HG03342 (cell line): ENCODE results near the gene SLC12A8.
A peak's percentile ranks its signal among the peaks of the same experiment; 100 is the strongest.

Source experiments
- ATAC-seq: cut with Tn5 transposase; IDR thresholded peaks from one replicate; pipeline ENCODE4 v1.9.1; 2021; ENCODE audit warnings: mild to moderate bottlenecking, moderate library complexity; ENCODE audit not compliant: unreplicated experiment

The SLC12A8 gene

GRCh38 chr3:125118600-125118999 is 93.9 kb downstream of the SLC12A8 start:
- no peak for ATAC-seq

- ATAC-seq, result no peak
These were observed 94.8 kb downstream of the SLC12A8 start for GRCh38 chr3:125117631-125118191.

- no peak for ATAC-seq
These were observed 96.1 kb downstream of the SLC12A8 start for GRCh38 chr3:125116311-125117080.

GRCh38 chr3:125115640-125116039 is 96.9 kb downstream of the SLC12A8 start:
- ATAC-seq, result no peak

GRCh38 chr3:125112981-125113380 is 99.6 kb downstream of the SLC12A8 start:
- no peak for ATAC-seq

GRCh38 chr3:125110876-125111480 is 101.6 kb downstream of the SLC12A8 start:
- ATAC-seq, result no peak

GRCh38 chr3:125110016-125110875 is 102.3 kb downstream of the SLC12A8 start:
- no peak for ATAC-seq

GRCh38 chr3:125109536-125109925 is 103.0 kb downstream of the SLC12A8 start:
- no peak for ATAC-seq

- no peak for ATAC-seq
These were observed 103.6 kb downstream of the SLC12A8 start for GRCh38 chr3:125108833-125109535.

GRCh38 chr3:125107861-125108567 is 104.5 kb downstream of the SLC12A8 start:
- peak; percentile 55 for ATAC-seq

- no peak for ATAC-seq
These were observed 105.2 kb downstream of the SLC12A8 start for GRCh38 chr3:125107363-125107762.

- no peak for ATAC-seq
These were observed 107.4 kb downstream of the SLC12A8 start for GRCh38 chr3:125105116-125105515.

GRCh38 chr3:125104639-125105038 is 107.9 kb downstream of the SLC12A8 start:
- ATAC-seq, result no peak

GRCh38 chr3:125103406-125103805 is 109.1 kb downstream of the SLC12A8 start:
- ATAC-seq, result no peak

- no peak for ATAC-seq
These were observed 110.1 kb downstream of the SLC12A8 start for GRCh38 chr3:125102470-125102869.

- no peak for ATAC-seq
These were observed 113.8 kb downstream of the SLC12A8 start for GRCh38 chr3:125098611-125099291.

- no peak for ATAC-seq
These were observed 121.9 kb downstream of the SLC12A8 start for GRCh38 chr3:125090649-125091048.

GRCh38 chr3:125087768-125088391 is 124.7 kb downstream of the SLC12A8 start:
- no peak for ATAC-seq

- no peak for ATAC-seq
These were observed 127.4 kb downstream of the SLC12A8 start for GRCh38 chr3:125085166-125085565.
